GM18951 (cell line): ENCODE measurements around the gene GCC1.
"Not testable (repeated sequence)": the region's sequence is repeated elsewhere in the genome, so short reads cannot be mapped to it uniquely, and the experiment has no call there.

ENCODE experiments used
- POLR2A ChIP-seq: IDR thresholded peaks from 4 replicates; pipeline ENCODE4 v1.6.1; 2011; ENCODE audit warnings: mild to moderate bottlenecking; ENCODE audit not compliant: insufficient read length, insufficient read depth; ENCODE audit errors: extremely low read depth
- in situ Hi-C: fragments of 300-500 bp; cut with MboI; formaldehyde crosslinking; loops from one replicate; pipeline ENCODE4 v1.12.0; 2022; ENCODE audit warnings: low sequenced_read_pairs, mixed read lengths, inconsistent platforms; ENCODE audit not compliant: unreplicated experiment

The GCC1 gene

GRCh38 chr7:127581716-127582115, 3.7 kb downstream of the GCC1 start:
- in situ Hi-C loops, result no loop called here

GRCh38 chr7:127580612-127581011, 4.8 kb downstream of the GCC1 start:
- in situ Hi-C loops, result no loop called here
- TF ChIP-seq POLR2A, result no peak

More at GRCh38 chr7:127581716-127582115, 3.7 kb downstream of the GCC1 start:
- TF ChIP-seq POLR2A, result no peak

- no peak for TF ChIP-seq POLR2A
- in situ Hi-C loops, result no loop called here
These were observed 6.6 kb downstream of the GCC1 start for GRCh38 chr7:127578711-127579275.

GRCh38 chr7:127578036-127578684, 7.2 kb downstream of the GCC1 start:
- in situ Hi-C loops, result no loop called here

GRCh38 chr7:127571741-127572505, 13.5 kb downstream of the GCC1 start:
- no peak for TF ChIP-seq POLR2A
- in situ Hi-C loops, result no loop called here

More at GRCh38 chr7:127578036-127578684, 7.2 kb downstream of the GCC1 start:
- TF ChIP-seq POLR2A, result no peak

- in situ Hi-C loops, result not testable (repeated sequence)
These were observed 17.4 kb downstream of the GCC1 start for GRCh38 chr7:127568034-127568433.

- in situ Hi-C loops, result no loop called here
- no peak for TF ChIP-seq POLR2A
These were observed 19.2 kb downstream of the GCC1 start for GRCh38 chr7:127566242-127566641.

GRCh38 chr7:127557803-127558202, 27.6 kb downstream of the GCC1 start:
- no peak for TF ChIP-seq POLR2A
- in situ Hi-C loops, result no loop called here

- TF ChIP-seq POLR2A, result no peak
- in situ Hi-C loops, result no loop called here
These were observed 29.0 kb downstream of the GCC1 start for GRCh38 chr7:127556404-127556803.

- in situ Hi-C loops, result no loop called here
- TF ChIP-seq POLR2A, result no peak
These were observed 33.5 kb downstream of the GCC1 start for GRCh38 chr7:127551941-127552340.

- no peak for TF ChIP-seq POLR2A
- in situ Hi-C loops, result no loop called here
These were observed 35.1 kb downstream of the GCC1 start for GRCh38 chr7:127550247-127550646.

GRCh38 chr7:127546313-127546712, 39.1 kb downstream of the GCC1 start:
- no peak for TF ChIP-seq POLR2A
- in situ Hi-C loops, result no loop called here

GRCh38 chr7:127541548-127541947, 43.8 kb downstream of the GCC1 start:
- in situ Hi-C loops, result no loop called here
- no peak for TF ChIP-seq POLR2A

- in situ Hi-C loops, result not testable (repeated sequence)
These were observed 44.9 kb downstream of the GCC1 start for GRCh38 chr7:127540461-127540860.
